ENCODE results near the gene COQ10A.

The COQ10A gene

GRCh38 chr12:56296295-56296694 lies 29.6 kb downstream of the COQ10A start:
- no CpG with 5 or more reads among the region's 5 CpGs for WGBS (ENCODE audit: extremely low coverage, insufficient coverage, insufficient read length)
- H2AFZ ChIP-seq (ENCODE audit: insufficient read depth, low read length, poor library complexity) = no peak overlapping the region

GRCh38 chr12:56297400-56297799 lies 30.7 kb downstream of the COQ10A start:
- H3K14ac ChIP-seq (ENCODE audit: low read length) = no peak overlapping the region
- no peak overlapping the region for H3K18ac ChIP-seq (ENCODE audit: low read length)
- no peak overlapping the region for H2AFZ ChIP-seq (ENCODE audit: insufficient read depth, low read length, poor library complexity)
- H3K4me1 ChIP-seq (ENCODE audit: control insufficient read depth in 1 of 2, insufficient read depth in 2 of 2, low read length in 2 of 2) = peaks cover 4% of the 10 kb centered on the region in 2 experiments
- no peak overlapping the region for H4K12ac ChIP-seq (ENCODE audit: low read depth, low read length)
- H3K27ac ChIP-seq (ENCODE audit: low read depth, low read length) = no peak overlapping the region
- no CpG with 5 or more reads among the region's 8 CpGs for WGBS (ENCODE audit: extremely low coverage, insufficient coverage, insufficient read length)
- H3K79me1 ChIP-seq (ENCODE audit: low read length) = peaks cover 8% of the 10 kb centered on the region
- H3K4me2 ChIP-seq (ENCODE audit: low read length) = no peak overlapping the region
- H3K4me3 ChIP-seq (ENCODE audit: low read depth, low read length) = no peak overlapping the region
- H2BK5ac ChIP-seq (ENCODE audit: low read depth, low read length, poor library complexity) = no peak overlapping the region
- peak; percentile 84 to 92 for DNase-seq
- H3K79me2 ChIP-seq (ENCODE audit: control insufficient read depth, insufficient read depth, low read length, poor library complexity) = peaks cover 9% of the 10 kb centered on the region
- no peak overlapping the region for H3K4ac ChIP-seq (ENCODE audit: low read depth, low read length)
- no peaks in the 10 kb centered on the region for H3K27me3 ChIP-seq (ENCODE audit: insufficient read depth, low read length)
- no peak overlapping the region for H2BK12ac ChIP-seq (ENCODE audit: low read length)
- no peak overlapping the region for H4K91ac ChIP-seq (ENCODE audit: low read depth, low read length)
- no peak overlapping the region for H3K23ac ChIP-seq (ENCODE audit: low read length)
- H2BK120ac ChIP-seq (ENCODE audit: insufficient read depth, low read length, poor library complexity) = no peak overlapping the region
- H3K9ac ChIP-seq (ENCODE audit: low read length) = no peak overlapping the region
- H3K9me3 ChIP-seq (ENCODE audit: insufficient read depth, low read depth, low read length) = no peaks in the 10 kb centered on the region
- H4K8ac ChIP-seq (ENCODE audit: low read depth, low read length) = no peak overlapping the region
- peaks cover 5 to 13% of the 10 kb centered on the region in 2 experiments for H3K36me3 ChIP-seq (ENCODE audit: control insufficient read depth in 1 of 2, insufficient read depth in 2 of 2, low read length in 2 of 2)
- no peak overlapping the region for H2AK5ac ChIP-seq (ENCODE audit: low read length)

More at GRCh38 chr12:56296295-56296694, 29.6 kb downstream of the COQ10A start:
- H2AK5ac ChIP-seq (ENCODE audit: low read length) = no peak overlapping the region
- no peak overlapping the region for H3K4me3 ChIP-seq (ENCODE audit: low read depth, low read length)
- H3K79me2 ChIP-seq (ENCODE audit: control insufficient read depth, insufficient read depth, low read length, poor library complexity) = peaks cover 9% of the 10 kb centered on the region
- peaks cover 4% of the 10 kb centered on the region in 2 experiments for H3K4me1 ChIP-seq (ENCODE audit: control insufficient read depth in 1 of 2, insufficient read depth in 2 of 2, low read length in 2 of 2)
- H3K4ac ChIP-seq (ENCODE audit: low read depth, low read length) = peak overlapping the region; percentile 33
- no peaks in the 10 kb centered on the region for H3K9me3 ChIP-seq (ENCODE audit: insufficient read depth, low read depth, low read length)
- H3K23ac ChIP-seq (ENCODE audit: low read length) = no peak overlapping the region
- no peak overlapping the region for H3K27ac ChIP-seq (ENCODE audit: low read depth, low read length)
- H3K4me2 ChIP-seq (ENCODE audit: low read length) = no peak overlapping the region
- H3K18ac ChIP-seq (ENCODE audit: low read length) = no peak overlapping the region
- H3K36me3 ChIP-seq (ENCODE audit: control insufficient read depth in 1 of 2, insufficient read depth in 2 of 2, low read length in 2 of 2) = peaks cover 5 to 15% of the 10 kb centered on the region in 2 experiments
- DNase-seq = no peak
- H3K9ac ChIP-seq (ENCODE audit: low read length) = no peak overlapping the region
- no peak overlapping the region for H4K12ac ChIP-seq (ENCODE audit: low read depth, low read length)
- H3K14ac ChIP-seq (ENCODE audit: low read length) = no peak overlapping the region
- no peak overlapping the region for H2BK12ac ChIP-seq (ENCODE audit: low read length)
- peaks cover 8% of the 10 kb centered on the region for H3K79me1 ChIP-seq (ENCODE audit: low read length)
- no peaks in the 10 kb centered on the region for H3K27me3 ChIP-seq (ENCODE audit: insufficient read depth, low read length)
- no peak overlapping the region for H4K8ac ChIP-seq (ENCODE audit: low read depth, low read length)
- no peak overlapping the region for H4K91ac ChIP-seq (ENCODE audit: low read depth, low read length)
- H2BK120ac ChIP-seq (ENCODE audit: insufficient read depth, low read length, poor library complexity) = no peak overlapping the region
- no peak overlapping the region for H2BK5ac ChIP-seq (ENCODE audit: low read depth, low read length, poor library complexity)

DNA sequence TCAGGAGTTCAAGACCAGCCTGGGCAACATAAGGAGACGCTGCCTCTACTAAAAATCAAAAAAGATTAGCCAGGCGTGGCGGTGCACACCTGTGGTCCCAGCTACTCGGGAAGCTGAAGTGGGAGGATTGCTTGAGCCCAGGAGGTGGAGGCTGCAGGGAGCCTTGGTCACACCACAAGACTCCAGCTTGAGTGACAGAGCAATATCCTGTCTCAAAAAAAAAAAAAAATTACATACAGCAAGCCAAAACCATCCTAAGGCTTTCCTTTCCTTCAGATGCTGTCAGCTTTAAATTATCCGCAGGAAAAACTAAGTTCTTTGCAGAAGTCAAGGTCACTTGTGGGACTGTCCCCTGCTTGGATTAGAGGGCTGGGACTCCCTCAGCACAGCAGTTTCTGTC lies 32.1 kb downstream of the COQ10A start:
- H4K91ac ChIP-seq (ENCODE audit: low read depth, low read length) = no peak overlapping the region

GRCh38 chr12:56299308-56299852 lies 32.6 kb downstream of the COQ10A start:
- H3K79me1 ChIP-seq (ENCODE audit: low read length) = peaks cover 8% of the 10 kb centered on the region
- H3K4ac ChIP-seq (ENCODE audit: low read depth, low read length) = peak overlapping the region; percentile 71
- peak overlapping the region; percentile 75 for H3K14ac ChIP-seq (ENCODE audit: low read length)
- peaks cover 4% of the 10 kb centered on the region in 2 experiments for H3K4me1 ChIP-seq (ENCODE audit: control insufficient read depth in 1 of 2, insufficient read depth in 2 of 2, low read length in 2 of 2)
- peak overlapping the region; percentile 70 for H3K27ac ChIP-seq (ENCODE audit: low read depth, low read length)
- WGBS (ENCODE audit: extremely low coverage, insufficient coverage, insufficient read length) = no CpG with 5 or more reads among the region's 10 CpGs
- peaks cover 9% of the 10 kb centered on the region for H3K79me2 ChIP-seq (ENCODE audit: control insufficient read depth, insufficient read depth, low read length, poor library complexity)
- peaks cover 10 to 14% of the 10 kb centered on the region in 2 experiments for H3K36me3 ChIP-seq (ENCODE audit: control insufficient read depth in 1 of 2, insufficient read depth in 2 of 2, low read length in 2 of 2)
- peak in 1 of 2 donors; percentile 16 for DNase-seq
- H4K8ac ChIP-seq (ENCODE audit: low read depth, low read length) = peak overlapping the region; percentile 74
- peak overlapping the region; percentile 88 for H2BK120ac ChIP-seq (ENCODE audit: insufficient read depth, low read length, poor library complexity)
- H3K18ac ChIP-seq (ENCODE audit: low read length) = peak overlapping the region; percentile 89
- no peaks in the 10 kb centered on the region for H3K9me3 ChIP-seq (ENCODE audit: insufficient read depth, low read depth, low read length)
- peak overlapping the region; percentile 69 for H2AK5ac ChIP-seq (ENCODE audit: low read length)
- peak overlapping the region; percentile 88 for H3K9ac ChIP-seq (ENCODE audit: low read length)
- H2BK5ac ChIP-seq (ENCODE audit: low read depth, low read length, poor library complexity) = peak overlapping the region; percentile 5
- peak overlapping the region; percentile 67 for H2AFZ ChIP-seq (ENCODE audit: insufficient read depth, low read length, poor library complexity)
- H3K23ac ChIP-seq (ENCODE audit: low read length) = no peak overlapping the region
- peak overlapping the region; percentile 83 for H4K91ac ChIP-seq (ENCODE audit: low read depth, low read length)
- H3K27me3 ChIP-seq (ENCODE audit: insufficient read depth, low read length) = no peaks in the 10 kb centered on the region
- peak overlapping the region; percentile 39 for H4K12ac ChIP-seq (ENCODE audit: low read depth, low read length)
- H2BK12ac ChIP-seq (ENCODE audit: low read length) = no peak overlapping the region
- H3K4me3 ChIP-seq (ENCODE audit: low read depth, low read length) = peak overlapping the region; percentile 100
- peak overlapping the region; percentile 89 for H3K4me2 ChIP-seq (ENCODE audit: low read length)

More for the DNA sequence above, 32.1 kb downstream of the COQ10A start:
- Histone ChIP-seq H2BK5ac (ENCODE audit: low read depth, low read length, poor library complexity) (no peak overlapping the region), H3K27me3 (ENCODE audit: insufficient read depth, low read length) (no peaks in the 10 kb centered on the region), H3K9me3 (ENCODE audit: insufficient read depth, low read depth, low read length) (no peaks in the 10 kb centered on the region), H3K4ac (ENCODE audit: low read depth, low read length) (peak overlapping the region; percentile 82), H2AK5ac (ENCODE audit: low read length) (no peak overlapping the region), H3K14ac (ENCODE audit: low read length) (no peak overlapping the region), H3K23ac (ENCODE audit: low read length) (no peak overlapping the region), H3K18ac (ENCODE audit: low read length) (no peak overlapping the region), H3K79me2 (ENCODE audit: control insufficient read depth, insufficient read depth, low read length, poor library complexity) (peaks cover 9% of the 10 kb centered on the region), H3K36me3 (ENCODE audit: control insufficient read depth in 1 of 2, insufficient read depth in 2 of 2, low read length in 2 of 2) (peaks cover 7 to 12% of the 10 kb centered on the region in 2 experiments), H4K8ac (ENCODE audit: low read depth, low read length) (no peak overlapping the region), H3K9ac (ENCODE audit: low read length) (no peak overlapping the region), H4K12ac (ENCODE audit: low read depth, low read length) (no peak overlapping the region), H2BK120ac (ENCODE audit: insufficient read depth, low read length, poor library complexity) (no peak overlapping the region), H2AFZ (ENCODE audit: insufficient read depth, low read length, poor library complexity) (no peak overlapping the region), H3K4me3 (ENCODE audit: low read depth, low read length) (no peak overlapping the region), H3K27ac (ENCODE audit: low read depth, low read length) (no peak overlapping the region), H2BK12ac (ENCODE audit: low read length) (no peak overlapping the region), H3K4me1 (ENCODE audit: control insufficient read depth in 1 of 2, insufficient read depth in 2 of 2, low read length in 2 of 2) (peaks cover 4% of the 10 kb centered on the region in 2 experiments), H3K79me1 (ENCODE audit: low read length) (peaks cover 8% of the 10 kb centered on the region), H3K4me2 (ENCODE audit: low read length) (peak overlapping the region; percentile 89)
- no CpG with 5 or more reads among the region's 5 CpGs for WGBS (ENCODE audit: extremely low coverage, insufficient coverage, insufficient read length)
- no peak for DNase-seq

Data from trophoblast cell (in vitro differentiated cells and primary cell).